GF-D8 (cell line): ENCODE measurements around the gene SMARCD1.

Source experiments
- DNase-seq: peaks from one replicate; lab custom pipeline; 2025; lab: John Stamatoyannopoulos, UW

Gene SMARCD1

DNA sequence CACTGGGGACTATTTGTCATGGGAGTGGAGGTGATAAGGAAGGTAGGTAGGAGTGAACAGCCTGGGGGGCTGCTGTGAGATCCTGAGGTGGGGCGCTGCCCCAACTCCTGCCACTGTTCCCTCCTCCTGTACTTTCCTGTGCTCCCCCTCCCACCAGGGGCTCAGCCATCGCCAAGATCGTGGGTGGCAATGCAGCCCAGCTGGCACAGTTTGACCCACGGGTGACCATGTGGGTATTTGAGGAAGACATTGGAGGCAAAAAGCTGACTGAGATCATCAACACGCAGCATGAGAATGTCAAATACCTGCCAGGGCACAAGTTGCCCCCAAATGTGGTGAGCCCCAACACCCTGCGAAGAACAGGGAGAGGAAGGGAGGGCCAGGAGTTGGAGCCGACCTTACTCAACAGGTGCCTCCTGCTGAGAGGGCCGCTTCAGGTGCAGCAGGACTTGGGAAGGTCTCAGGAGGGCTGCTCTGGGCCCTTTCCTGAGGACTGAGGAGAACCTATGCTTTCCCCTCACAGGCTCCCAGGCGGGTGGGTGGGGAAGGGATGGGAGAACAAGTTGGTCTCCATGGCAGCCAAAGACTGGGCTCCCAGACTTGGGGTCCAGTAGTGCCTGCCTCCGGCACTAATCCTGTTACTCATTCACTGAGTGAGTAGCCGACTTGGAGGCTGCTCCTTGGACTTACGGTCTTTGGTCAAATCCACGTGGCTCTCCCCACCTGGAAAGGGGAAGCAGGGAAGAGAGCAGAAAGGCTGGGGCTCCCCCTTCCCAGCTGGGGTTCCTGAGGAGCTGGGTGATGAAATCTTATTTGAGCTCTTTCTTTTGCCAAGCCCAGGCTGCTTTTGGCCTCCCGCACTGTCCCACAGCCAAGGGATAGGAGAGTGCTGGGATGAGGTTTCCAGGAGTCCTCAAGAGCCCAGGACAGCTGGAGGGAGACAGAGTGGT, 19.6 kb downstream of the SMARCD1 start:
- no peak for DNase-seq

DNA sequence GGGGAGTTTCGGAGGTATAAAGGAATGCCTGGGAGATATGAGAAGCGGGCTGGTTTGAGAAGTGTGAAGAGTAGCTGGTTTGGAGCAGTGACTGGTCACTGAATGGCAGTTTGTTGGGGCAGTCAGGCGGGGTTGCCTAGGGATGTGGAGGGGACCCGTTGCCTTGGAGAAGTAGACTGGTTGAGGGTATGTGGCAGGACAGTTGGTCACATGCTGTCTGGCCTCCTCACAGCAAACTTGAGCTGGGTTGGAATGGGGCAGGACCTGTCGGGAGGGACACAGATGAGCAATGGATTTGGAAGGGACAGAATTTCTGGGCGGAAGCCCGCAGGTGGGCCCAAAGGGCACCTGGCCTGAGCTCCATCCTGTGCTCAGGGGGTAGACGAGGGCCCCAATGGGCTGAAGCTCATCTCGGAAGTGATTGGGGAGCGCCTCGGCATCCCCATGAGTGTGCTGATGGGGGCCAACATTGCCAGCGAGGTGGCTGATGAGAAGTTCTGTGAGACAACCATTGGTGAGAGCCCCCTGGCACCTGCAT, 20.8 kb downstream of the SMARCD1 start:
- no peak for DNase-seq

DNA sequence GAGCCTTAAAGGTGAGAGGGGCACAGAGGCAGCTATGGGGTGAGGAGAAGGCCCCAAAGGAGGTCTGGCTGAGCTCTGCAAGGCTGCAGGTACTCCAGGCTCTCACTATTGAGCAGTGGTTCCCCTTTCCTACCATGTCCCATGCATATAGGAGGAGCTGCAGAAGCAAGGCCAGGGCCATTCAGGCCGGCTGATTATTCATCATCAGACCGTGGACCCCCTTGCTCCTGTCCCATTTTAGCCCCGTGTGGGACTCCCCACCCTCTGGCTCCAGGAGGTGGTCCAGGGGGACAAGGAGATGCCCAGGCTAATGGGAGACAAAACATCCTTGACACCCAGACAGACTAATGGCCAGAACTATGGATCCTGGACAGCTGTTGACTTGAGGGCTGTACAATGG, 21.8 kb downstream of the SMARCD1 start:
- no peak for DNase-seq

DNA sequence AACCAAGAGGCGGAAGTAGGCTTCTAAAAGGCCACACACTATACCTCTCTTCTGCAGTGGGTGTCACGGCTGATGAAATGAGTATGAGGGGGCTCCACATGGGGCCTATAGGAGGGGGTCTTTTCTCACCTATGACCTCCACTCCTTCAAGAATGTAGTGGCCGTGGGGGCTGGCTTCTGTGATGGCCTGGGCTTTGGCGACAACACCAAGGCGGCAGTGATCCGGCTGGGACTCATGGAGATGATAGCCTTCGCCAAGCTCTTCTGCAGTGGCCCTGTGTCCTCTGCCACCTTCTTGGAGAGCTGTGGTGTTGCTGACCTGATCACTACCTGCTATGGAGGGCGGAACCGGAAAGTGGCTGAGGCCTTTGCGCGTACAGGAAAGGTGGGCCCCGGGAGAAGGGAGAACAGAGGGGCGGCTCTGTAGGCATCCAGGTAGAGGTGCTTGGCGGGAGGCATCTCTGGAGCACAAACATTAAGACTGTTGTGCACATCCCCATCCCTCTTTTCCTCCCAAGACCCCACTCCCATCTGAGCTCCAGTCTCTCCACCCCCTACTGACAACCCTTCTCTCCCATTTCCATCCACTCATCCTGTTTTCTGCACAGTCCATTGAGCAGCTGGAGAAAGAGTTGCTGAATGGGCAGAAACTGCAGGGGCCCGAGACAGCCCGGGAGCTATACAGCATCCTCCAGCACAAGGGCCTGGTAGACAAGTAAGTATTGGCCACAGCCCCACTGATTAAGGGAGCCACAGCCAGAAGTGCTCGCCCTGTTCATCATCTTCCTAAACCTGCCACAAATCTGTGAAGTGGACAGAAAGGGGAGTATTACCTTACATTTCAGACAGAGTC, 22.5 kb downstream of the SMARCD1 start:
- DNase-seq: no peak

DNA sequence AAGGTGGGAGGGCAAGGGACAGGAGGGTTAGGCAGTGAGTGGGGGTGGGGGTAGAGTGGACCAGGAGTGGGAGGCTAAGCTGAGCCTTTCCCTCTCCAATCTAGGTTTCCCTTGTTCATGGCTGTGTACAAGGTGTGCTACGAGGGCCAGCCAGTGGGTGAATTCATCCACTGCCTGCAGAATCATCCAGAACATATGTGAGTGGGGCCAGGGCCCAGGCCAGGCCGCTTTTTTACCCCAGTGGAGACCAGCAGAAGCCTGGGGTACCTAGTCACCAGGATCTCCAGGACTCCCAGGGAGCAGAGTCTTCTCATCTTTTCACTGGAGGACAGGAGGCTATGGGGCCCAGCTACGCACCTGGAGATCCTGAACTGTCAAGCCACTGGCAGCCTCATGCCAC, 24.2 kb downstream of the SMARCD1 start:
- DNase-seq: no peak

DNA sequence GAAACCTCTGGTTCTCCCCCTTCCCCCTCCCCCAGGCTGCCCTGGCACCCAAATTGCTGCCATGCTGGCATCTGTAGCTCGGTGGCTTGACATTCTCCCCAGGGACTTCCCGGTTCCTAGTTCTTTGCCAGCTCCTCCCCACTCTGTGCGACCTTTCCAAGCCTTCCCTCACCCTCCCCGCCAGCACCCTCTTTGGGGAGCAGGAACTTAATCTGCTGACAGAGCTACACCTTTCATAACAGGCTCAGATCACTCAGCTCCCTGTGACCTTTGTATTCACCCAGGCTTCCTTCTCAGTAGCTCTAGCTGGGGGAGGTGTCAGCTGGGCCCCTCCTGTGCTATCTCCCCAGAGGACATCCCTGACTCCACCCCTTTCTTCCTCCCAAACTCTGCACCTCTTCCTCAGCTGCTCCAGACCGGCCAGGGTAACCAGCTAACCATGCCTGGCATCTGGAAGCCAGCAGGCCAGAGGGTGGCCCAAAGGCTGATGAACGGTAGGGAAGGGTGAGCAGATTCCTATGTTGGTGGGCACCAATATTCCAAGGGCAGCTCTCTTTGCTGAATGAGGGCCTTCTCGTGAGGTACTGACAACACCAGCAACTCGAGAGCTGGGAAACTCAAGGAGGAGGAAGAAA, 25.1 kb downstream of the SMARCD1 start:
- DNase-seq: peak; percentile 56

DNA sequence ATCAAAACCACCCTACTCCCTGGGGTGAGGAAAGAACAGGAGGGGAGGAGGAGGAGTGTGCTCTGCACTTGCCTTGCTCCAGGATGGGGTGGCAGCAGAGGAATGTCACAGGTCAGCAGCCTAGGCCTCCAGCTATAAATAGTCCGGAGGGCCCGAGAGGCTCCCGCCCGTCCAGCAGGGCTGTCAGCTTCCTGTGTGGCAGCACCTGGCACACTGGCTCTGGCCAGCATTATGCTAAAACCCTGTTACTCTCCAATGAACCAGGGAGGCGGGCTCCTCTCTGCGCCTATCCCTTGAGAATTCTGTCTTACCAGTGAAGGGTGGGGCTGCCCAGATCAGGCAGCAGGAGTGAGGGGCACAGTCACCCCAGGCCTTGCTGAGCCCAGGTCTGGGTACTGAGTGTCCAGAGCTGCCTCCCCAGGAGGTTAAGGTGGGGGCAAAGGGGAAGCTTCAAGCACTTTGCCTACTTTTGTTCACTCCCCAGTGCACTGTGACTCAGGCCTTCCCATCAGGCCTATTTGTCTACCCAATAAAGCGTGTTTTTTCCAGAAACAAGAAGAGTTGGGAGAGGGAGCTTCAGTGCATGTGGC, 25.7 kb downstream of the SMARCD1 start:
- DNase-seq: peak; percentile 35

DNA sequence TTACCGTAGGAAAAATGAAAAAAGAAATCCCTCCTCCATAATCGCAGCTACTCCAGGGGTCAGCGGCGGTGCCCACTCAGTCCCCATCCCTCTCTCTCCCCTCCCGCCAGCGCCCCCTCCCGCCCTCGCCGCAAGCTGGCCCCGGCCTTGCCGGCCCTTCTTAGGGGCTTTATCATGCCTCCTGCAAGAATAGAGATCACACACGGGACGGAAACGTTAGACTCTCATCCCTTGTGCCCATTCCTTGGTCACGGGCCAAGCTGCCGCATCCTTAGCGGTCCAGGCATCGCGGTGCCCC, 26.2 kb downstream of the SMARCD1 start:
- DNase-seq: no peak

DNA sequence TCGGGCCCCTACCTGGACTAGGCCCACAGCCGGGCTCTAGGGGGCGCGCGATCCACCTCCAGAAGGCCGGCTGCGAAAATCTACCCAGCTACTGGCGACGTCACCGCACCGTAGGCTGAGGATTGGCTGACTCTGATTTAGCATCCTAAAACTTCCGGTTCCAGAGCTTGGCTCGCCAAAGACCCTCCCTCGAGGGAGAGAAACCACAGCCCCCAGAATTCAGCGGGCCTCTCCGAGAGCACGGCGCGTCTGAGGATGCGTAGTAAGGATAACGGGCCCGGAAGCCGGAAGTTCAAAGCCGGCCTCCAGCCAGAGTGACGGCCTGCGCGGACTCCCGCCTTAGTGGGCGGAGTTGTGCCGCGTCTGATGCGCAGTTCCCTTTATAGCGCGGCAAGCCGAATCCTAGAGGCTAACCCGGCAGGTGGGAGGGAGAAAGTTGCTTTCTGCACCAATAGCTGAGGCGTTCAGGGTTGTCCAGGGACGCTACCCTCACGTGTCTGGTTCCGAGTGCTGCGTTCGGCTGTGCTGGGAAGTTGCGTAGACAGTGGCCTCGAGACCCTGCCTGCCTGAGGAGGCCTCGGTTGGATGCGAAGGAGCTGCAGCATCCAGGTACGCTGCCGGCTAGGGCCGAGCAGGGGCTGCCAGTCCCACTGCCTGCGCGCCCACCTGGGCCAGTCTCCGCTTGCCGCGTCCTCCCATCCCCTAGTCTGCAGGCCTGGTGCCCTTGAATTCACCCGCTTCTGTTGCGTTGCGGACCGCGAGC, 26.7 kb downstream of the SMARCD1 start, which contains the start of gene COX14:
COX14 (plus strand) TSS at position 544 of the 763 bp plus-strand sequence. CDS start 7,808 bp downstream, outside the sequence.
- DNase-seq: peak; percentile 98

DNA sequence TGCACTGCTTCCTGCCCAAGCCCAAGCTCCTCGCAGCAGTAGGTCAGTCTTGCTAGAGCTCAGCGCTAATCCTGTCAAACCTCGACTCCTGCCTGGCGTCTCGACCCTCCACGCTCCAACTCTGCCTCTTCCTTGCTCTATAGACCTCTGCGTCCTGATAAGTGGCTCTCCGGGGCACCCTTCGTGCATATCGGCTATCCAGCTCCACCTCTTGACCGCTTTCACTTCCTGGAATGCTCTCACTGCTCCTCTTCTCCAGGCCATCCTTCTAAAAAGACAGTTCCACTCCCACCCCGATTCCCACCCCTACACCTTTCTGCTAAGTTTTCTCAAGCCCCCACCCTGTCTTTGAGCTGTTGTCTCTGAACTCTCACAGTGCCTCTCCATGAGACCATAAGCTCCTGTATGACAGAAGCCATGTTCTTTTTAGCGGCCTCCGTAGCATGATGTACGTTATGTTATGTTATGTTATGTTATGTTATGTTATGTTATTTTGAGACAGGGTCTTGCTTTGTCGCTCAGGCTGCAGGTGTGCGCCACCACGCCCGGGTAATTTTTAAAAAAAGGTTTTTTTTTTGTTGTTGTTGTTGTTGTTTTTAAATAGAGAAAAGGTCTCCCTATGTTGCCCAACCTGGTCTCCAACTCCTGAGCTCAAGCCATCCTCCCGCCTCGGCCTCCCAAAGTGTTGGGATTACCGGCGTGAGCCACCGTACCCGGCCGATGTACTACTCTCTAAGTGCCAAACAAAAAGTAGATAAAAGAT, 27.5 kb downstream of the SMARCD1 start:
- DNase-seq: peak; percentile 39

DNA sequence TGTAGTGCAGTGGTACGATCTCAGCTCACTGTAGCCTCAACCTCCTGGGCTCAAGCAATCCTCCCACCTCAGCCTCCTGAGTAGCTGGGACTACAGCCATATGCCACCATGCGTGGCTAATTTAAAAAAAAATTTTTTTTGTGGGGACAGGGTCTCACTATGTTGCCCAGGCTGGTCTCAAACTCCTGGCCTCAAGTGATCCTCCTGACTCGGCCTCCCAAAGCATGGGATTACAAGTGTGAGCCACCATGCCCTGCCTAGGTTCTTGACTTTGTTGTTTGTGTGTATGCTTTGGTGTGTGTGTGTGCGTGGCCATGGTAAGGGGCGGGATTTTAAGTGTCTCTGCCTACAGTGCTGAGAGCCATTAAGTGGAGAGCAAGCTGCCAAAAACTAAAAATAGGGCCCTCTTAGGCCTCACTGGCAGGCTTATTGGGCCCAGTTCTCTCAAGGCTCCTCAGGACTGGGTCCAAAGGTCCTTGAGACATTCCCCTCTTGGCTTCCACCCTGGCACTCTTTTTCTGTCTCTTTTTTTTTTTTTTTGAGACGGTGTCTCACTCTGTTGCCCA, 32.0 kb downstream of the SMARCD1 start:
- DNase-seq: no peak

DNA sequence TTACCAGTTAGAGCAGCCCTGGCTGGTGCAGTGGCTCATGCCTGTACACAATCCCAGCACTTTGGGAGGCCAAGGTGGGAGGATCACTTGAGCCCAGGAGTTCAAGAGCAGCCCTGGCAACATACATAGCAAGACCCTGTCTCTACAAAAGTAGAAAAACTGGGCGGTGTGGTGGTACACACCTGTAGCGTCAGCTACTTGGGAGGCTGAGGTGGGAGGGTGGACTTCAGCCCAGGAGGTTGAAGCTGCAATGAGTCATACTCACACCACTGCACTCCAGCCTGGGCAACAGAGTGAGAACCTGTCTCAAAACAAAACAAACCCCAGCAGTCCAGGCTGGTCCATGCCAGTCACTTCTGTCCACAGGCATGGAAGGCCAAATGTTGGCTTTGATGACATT, 34.2 kb downstream of the SMARCD1 start:
- no peak for DNase-seq

DNA sequence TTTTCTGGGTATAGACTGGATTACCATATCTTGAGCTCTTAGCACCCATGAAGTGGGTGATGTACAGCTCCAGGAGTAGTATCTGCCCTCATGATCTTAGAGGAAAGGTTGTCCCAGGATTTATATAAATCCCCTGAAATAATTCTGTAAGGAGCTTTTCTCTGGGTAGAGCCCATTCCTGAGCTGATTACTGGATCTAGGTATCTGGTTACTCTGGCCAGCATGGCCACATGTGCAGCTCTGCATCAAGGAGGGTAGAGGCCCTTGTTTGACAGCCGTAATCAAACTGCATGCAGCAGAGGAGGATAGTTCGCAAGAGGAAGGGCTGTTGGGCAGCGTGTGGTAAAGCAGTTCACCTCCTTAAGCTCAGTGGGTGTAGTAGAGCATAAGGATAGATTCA, 35.4 kb downstream of the SMARCD1 start:
- no peak for DNase-seq

DNA sequence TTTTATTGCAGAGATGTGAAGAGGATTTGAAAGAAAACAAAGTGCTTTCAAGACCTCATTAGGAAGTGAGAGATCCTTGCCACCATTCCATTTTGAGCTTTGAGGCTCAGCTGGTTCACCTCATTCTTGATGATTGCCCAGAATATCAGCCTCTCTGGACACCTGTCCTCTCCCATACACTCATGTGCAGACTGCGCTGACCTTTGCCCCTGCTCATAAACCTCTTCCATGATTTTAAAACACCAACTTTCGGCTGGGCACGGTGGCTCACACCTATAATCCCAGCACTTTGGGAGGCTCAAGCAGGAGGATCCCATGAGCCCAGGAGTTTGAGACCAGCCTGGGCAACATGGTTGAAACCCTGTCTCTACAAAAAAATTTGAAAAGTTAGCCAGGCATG, 35.8 kb downstream of the SMARCD1 start:
- no peak for DNase-seq

DNA sequence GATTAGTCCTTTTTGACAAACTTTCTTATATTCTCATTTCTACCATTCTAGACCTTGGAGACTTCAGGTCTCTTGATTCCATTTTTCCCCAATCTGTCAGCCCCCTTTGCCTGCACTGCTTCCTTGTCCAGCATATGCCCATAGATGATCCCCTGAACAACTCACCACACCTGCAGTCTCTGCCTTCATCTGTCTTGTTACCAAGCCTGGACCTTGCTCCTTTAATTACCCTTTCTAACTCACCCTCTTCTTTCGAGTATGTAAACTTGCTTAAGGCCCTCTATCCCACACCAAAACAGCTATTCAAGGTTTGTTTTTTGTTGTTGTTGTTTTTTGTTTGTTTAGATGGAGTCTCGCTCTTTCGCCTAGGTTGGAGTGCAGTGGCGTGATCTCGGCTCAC, 36.5 kb downstream of the SMARCD1 start:
- DNase-seq: no peak

DNA sequence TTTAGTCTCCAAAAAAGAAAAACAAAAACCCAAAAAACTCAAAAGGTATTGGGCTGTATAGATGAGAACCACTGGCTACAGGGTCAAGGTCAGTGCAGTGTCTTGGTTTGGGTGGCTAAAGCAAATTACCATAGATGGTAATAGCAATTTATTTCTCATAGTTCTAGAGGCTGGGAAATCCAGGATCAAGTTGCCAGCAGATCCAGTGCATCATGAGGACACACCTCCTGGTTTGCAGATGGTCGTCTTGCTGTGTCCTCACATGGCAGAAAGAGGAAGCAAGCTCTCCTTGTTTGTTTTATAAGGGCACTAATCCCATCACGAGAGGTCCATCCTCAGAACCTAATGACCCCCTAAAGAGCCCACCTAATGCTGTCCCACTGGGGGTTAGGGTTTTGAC, 38.1 kb downstream of the SMARCD1 start:
- no peak for DNase-seq

DNA sequence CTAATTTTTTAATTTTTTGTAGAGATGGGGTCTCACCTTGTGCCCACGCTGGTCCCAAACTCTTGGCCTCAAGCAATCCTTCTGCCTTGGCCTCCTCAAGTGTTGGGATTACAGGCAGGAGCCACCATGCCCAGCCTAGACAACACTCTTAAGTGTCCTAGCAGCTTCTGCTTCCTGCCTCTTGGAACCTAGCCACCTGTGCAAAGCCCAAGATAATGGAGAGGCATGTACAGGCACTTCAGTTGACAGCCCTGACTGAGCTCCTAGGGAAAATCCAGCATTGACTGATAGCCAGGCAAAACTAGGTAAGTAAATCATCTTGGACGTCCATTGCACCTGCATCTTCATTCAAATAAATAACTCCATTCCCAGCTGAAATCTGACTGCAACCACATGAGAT, 42.4 kb downstream of the SMARCD1 start:
- DNase-seq: no peak

DNA sequence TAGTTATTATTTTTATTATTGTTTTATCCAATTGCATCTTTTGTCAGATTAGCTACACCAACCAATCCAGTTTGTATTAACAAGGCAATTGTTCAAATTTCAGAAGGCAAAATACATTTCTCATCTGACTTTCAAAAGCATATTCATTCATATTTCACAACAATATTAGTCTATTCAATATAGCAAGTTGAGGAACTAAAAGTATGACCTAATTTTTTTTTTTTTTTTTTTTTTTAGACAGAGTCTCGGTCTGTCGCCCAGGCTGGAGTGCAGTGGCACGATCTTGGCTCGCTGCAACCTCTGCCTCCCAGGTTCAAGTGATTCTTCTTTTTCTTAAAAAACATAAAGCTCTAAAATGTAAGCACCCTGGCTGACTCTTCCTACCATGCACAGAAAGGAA, 44.1 kb downstream of the SMARCD1 start:
- DNase-seq: no peak

DNA sequence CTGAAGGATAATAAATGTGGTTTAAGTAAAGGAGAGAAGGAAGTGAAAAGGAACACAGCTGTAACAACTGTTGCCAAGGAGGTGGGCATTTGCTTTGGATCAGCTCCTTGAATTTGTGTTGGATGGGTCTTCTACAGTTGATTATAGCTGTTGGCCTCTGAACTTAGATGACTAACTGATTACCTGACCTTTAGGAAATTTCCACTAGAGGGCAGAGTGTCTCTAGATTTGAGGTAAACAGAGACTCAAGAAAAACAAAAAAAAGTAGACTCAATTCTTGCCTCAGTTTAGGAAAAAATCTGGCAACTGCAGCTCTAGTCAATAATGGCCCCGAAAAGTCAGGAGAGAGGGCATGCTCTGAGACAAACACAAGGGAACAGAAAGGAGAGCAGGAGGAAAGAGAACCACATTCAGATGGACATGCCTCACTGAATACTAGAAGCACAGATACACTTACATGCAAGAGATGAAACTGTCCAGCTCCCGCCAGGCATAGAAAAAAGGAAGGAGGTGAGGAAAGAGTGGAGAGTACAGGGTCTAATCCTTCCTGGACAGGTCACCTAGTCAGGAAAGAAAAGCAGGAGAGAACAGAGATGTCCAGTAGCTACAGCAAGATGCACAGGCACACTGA, 47.5 kb downstream of the SMARCD1 start:
- no peak for DNase-seq

DNA sequence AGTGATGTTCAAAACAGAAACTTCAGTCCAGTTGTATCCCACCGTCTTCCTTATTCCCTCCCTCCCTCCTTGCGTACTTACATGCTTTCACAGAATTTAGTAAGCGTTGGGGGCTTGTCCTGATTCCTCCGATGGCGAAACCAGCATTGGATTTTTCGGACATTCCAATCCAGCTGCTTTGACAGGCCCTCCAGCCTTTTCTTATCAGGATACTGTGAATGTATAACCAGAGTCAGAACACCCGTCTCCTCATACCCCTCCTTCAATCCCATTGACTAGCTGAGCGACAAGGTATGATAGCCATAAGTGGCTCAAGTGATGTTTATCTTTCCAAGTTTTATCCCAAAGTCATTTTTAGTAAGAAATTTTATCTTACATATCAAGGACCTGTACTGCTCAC, 57.9 kb downstream of the SMARCD1 start:
- no peak for DNase-seq
